ENCODE measurements around the gene TARP.

DNA sequence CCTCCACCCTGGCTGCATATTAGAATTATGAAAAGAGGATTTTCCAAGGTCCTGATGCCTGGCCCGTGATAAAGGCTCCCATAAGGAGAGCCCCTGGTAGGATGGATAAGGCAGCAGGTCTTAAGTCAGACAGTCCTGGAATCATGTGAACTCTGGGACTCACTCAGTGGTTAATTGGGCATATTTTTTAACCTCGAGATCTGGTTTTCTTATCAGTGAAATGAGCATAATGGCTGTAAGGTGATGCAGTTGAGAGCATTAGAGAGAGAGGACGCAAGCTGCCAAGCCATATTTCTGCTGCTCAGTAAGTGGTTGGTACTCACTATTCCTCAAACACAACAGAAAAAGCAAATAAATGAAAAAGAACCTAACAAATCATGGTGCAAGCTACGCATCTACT, 37.8 kb downstream of the TARP start:
- TF ChIP-seq, protein P1, sequence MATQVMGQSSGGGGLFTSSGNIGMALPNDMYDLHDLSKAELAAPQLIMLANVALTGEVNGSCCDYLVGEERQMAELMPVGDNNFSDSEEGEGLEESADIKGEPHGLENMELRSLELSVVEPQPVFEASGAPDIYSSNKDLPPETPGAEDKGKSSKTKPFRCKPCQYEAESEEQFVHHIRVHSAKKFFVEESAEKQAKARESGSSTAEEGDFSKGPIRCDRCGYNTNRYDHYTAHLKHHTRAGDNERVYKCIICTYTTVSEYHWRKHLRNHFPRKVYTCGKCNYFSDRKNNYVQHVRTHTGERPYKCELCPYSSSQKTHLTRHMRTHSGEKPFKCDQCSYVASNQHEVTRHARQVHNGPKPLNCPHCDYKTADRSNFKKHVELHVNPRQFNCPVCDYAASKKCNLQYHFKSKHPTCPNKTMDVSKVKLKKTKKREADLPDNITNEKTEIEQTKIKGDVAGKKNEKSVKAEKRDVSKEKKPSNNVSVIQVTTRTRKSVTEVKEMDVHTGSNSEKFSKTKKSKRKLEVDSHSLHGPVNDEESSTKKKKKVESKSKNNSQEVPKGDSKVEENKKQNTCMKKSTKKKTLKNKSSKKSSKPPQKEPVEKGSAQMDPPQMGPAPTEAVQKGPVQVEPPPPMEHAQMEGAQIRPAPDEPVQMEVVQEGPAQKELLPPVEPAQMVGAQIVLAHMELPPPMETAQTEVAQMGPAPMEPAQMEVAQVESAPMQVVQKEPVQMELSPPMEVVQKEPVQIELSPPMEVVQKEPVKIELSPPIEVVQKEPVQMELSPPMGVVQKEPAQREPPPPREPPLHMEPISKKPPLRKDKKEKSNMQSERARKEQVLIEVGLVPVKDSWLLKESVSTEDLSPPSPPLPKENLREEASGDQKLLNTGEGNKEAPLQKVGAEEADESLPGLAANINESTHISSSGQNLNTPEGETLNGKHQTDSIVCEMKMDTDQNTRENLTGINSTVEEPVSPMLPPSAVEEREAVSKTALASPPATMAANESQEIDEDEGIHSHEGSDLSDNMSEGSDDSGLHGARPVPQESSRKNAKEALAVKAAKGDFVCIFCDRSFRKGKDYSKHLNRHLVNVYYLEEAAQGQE (IDR thresholded peaks at IDR 0.05; ENCODE audit: low read depth): no peak
- TF ChIP-seq SIN3A (IDR thresholded peaks at IDR 0.05; ENCODE audit: low read depth) (no peak), POLR2AphosphoS5 (IDR thresholded peaks at IDR 0.05; ENCODE audit: low read depth, low read length) (no peak), EZH2 (IDR thresholded peaks at IDR 0.05) (no peak), POLR2A (IDR thresholded peaks at IDR 0.05; ENCODE audit: borderline replicate concordance, extremely low read depth, insufficient read depth, insufficient read length) (no peak), YY1 (IDR thresholded peaks at IDR 0.05; ENCODE audit: extremely low read depth, insufficient replicate concordance, low read depth, low read length) (no peak), EZH2phosphoT487 (IDR thresholded peaks at IDR 0.05; ENCODE audit: borderline replicate concordance) (no peak), CEBPB (IDR thresholded peaks at IDR 0.05; ENCODE audit: low read depth) (no peak), RAD21 (IDR thresholded peaks at IDR 0.05; ENCODE audit: low read depth) (no peak), SP1 (IDR thresholded peaks at IDR 0.05; ENCODE audit: low read depth) (no peak), CBX3 (IDR thresholded peaks at IDR 0.05; ENCODE audit: low read depth) (no peak)
- TF ChIP-seq, protein P2, sequence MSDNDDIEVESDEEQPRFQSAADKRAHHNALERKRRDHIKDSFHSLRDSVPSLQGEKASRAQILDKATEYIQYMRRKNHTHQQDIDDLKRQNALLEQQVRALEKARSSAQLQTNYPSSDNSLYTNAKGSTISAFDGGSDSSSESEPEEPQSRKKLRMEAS (IDR thresholded peaks at IDR 0.05): no peak
- TF ChIP-seq, protein P3, sequence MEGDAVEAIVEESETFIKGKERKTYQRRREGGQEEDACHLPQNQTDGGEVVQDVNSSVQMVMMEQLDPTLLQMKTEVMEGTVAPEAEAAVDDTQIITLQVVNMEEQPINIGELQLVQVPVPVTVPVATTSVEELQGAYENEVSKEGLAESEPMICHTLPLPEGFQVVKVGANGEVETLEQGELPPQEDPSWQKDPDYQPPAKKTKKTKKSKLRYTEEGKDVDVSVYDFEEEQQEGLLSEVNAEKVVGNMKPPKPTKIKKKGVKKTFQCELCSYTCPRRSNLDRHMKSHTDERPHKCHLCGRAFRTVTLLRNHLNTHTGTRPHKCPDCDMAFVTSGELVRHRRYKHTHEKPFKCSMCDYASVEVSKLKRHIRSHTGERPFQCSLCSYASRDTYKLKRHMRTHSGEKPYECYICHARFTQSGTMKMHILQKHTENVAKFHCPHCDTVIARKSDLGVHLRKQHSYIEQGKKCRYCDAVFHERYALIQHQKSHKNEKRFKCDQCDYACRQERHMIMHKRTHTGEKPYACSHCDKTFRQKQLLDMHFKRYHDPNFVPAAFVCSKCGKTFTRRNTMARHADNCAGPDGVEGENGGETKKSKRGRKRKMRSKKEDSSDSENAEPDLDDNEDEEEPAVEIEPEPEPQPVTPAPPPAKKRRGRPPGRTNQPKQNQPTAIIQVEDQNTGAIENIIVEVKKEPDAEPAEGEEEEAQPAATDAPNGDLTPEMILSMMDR (IDR thresholded peaks at IDR 0.05 in 2 of 3, conservative IDR thresholded peaks at IDR 0.05 in 1 of 3; ENCODE audit: borderline replicate concordance in 1 of 3, insufficient read depth in 1 of 3, low read depth in 2 of 3, low read length in 2 of 3): no peak
- TF ChIP-seq, protein P4, sequence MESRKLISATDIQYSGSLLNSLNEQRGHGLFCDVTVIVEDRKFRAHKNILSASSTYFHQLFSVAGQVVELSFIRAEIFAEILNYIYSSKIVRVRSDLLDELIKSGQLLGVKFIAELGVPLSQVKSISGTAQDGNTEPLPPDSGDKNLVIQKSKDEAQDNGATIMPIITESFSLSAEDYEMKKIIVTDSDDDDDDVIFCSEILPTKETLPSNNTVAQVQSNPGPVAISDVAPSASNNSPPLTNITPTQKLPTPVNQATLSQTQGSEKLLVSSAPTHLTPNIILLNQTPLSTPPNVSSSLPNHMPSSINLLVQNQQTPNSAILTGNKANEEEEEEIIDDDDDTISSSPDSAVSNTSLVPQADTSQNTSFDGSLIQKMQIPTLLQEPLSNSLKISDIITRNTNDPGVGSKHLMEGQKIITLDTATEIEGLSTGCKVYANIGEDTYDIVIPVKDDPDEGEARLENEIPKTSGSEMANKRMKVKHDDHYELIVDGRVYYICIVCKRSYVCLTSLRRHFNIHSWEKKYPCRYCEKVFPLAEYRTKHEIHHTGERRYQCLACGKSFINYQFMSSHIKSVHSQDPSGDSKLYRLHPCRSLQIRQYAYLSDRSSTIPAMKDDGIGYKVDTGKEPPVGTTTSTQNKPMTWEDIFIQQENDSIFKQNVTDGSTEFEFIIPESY (IDR thresholded peaks at IDR 0.05; ENCODE audit: extremely low read depth, insufficient replicate concordance, low read length): no peak
